ENCODE results near the gene AP5Z1. TPM values are rescaled to one million over a fixed set of nuclear protein-coding genes. Genes with fewer than 3 reads are reported as not detected.

Gene AP5Z1
- total RNA-seq, 4 donors from 2014 or later, result 13.0 to 33.9 (median 26.8) TPM

GRCh38 chr7:4819560-4820404 lies 44.4 kb downstream of the AP5Z1 start:
- H3K9me3 ChIP-seq, result no peaks in the 10 kb centered on the region
- H3K27ac ChIP-seq, result peak overlapping the region in 3 of 4 donors; percentile 4 to 38 (median 11)
- peaks cover 0 to 29% of the 10 kb centered on the region in 2 donors for H3K36me3 ChIP-seq
- peaks cover 0 to 13% (median 6%) of the 10 kb centered on the region in 3 donors for H3K4me1 ChIP-seq
- no peak overlapping the region for H3K4me3 ChIP-seq
- WGBS, 2 donors (ENCODE audit: low coverage in 1 of 2), result 93% methylated on average over 3 of the region's 39 CpGs; no CpG with 5 or more reads in 1 of the 2 donors
- no peak for ATAC-seq
- H3K27me3 ChIP-seq, result peaks cover 28% of the 10 kb centered on the region
- no peak for TF ChIP-seq CTCF (IDR thresholded peaks at IDR 0.05)

DNA sequence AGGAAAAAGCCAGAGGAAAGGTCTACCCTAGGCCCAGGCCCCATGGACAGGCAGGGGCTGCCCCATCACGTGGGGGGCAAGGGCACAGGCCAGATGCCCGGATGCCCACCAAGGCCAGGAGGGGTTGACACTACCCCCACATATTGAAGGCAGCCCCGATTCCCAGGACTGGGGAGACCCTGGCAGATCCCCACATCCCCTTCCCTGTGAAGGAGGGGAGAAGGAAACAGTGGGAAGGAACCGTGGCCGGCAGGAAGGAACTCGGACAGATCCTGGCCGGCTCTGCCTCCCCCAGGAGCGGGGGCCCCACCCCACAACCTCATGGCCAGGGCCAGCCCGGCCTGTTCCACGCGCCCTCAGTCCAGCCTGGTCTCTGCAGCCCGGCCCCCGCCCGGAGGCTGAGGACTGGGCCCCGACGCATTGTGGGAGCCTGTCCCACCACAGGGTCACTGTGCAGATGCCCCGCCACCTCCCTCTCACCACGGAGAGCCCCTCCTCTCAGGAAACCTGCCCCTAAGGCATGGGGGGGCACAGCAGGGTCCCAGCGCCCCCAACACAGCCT lies 45.1 kb downstream of the AP5Z1 start:
- TF ChIP-seq CTCF (IDR thresholded peaks at IDR 0.05) (no peak), POLR2AphosphoS5 (IDR thresholded peaks at IDR 0.05) (no peak), POLR2A (IDR thresholded peaks at IDR 0.05) (no peak), EP300 (IDR thresholded peaks at IDR 0.05) (no peak)
- H3K36me3 ChIP-seq, result peaks cover 0 to 22% of the 10 kb centered on the region in 2 donors
- peaks cover 0 to 13% (median 6%) of the 10 kb centered on the region in 3 donors for H3K4me1 ChIP-seq
- H3K4me3 ChIP-seq, result no peak overlapping the region
- peak overlapping the region in 2 of 4 donors; percentile 4 to 38 for H3K27ac ChIP-seq
- H3K27me3 ChIP-seq, result peaks cover 21% of the 10 kb centered on the region
- ATAC-seq, result peak; percentile 10
- WGBS, 2 donors (ENCODE audit: low coverage in 1 of 2), result 58% methylated on average over 4 of the region's 19 CpGs; no CpG with 5 or more reads in 1 of the 2 donors
- no peaks in the 10 kb centered on the region for H3K9me3 ChIP-seq

GRCh38 chr7:4820967-4821471 lies 45.6 kb downstream of the AP5Z1 start:
- TF ChIP-seq POLR2AphosphoS5 (IDR thresholded peaks at IDR 0.05) (no peak), POLR2A (IDR thresholded peaks at IDR 0.05) (no peak), EP300 (IDR thresholded peaks at IDR 0.05) (no peak), CTCF (IDR thresholded peaks at IDR 0.05) (no peak)
- Histone ChIP-seq H3K27ac (peak overlapping the region in 2 of 4 donors; percentile 4 to 38), H3K27me3 (peaks cover 20% of the 10 kb centered on the region), H3K36me3 (peaks cover 0 to 17% of the 10 kb centered on the region in 2 donors), H3K9me3 (no peaks in the 10 kb centered on the region), H3K4me1 (peaks cover 0 to 13% (median 6%) of the 10 kb centered on the region in 3 donors), H3K4me3 (no peak overlapping the region)
- WGBS, 2 donors (ENCODE audit: low coverage in 1 of 2), result 88% methylated on average over 3 to 7 of the region's 20 CpGs
- ATAC-seq, result peak; percentile 5

- Histone ChIP-seq H3K4me3 (no peak overlapping the region), H3K36me3 (peaks cover 0 to 4% of the 10 kb centered on the region in 2 donors), H3K27me3 (peaks cover 19% of the 10 kb centered on the region), H3K27ac (no peak overlapping the region), H3K4me1 (peaks cover 0 to 13% (median 6%) of the 10 kb centered on the region in 3 donors), H3K9me3 (no peaks in the 10 kb centered on the region)
- 83 to 94% methylated on average over 2 to 4 of the region's 9 CpGs for WGBS, 2 donors (ENCODE audit: low coverage in 1 of 2)
- no peak for TF ChIP-seq POLR2AphosphoS5 (IDR thresholded peaks at IDR 0.05)
- ATAC-seq, result no peak
These were observed 47.3 kb downstream of the AP5Z1 start for GRCh38 chr7:4822677-4823076.

GRCh38 chr7:4823441-4824119 lies 48.2 kb downstream of the AP5Z1 start:
- no CpG with 5 or more reads among the region's 14 CpGs for WGBS, 2 donors (ENCODE audit: low coverage in 1 of 2)
- no peak overlapping the region for H3K4me3 ChIP-seq
- peaks cover 0 to 4% of the 10 kb centered on the region in 2 donors for H3K36me3 ChIP-seq
- TF ChIP-seq EP300 (IDR thresholded peaks at IDR 0.05), result no peak
- TF ChIP-seq POLR2AphosphoS5 (IDR thresholded peaks at IDR 0.05), result no peak
- TF ChIP-seq POLR2A (IDR thresholded peaks at IDR 0.05), result no peak
- no peak for TF ChIP-seq CTCF (IDR thresholded peaks at IDR 0.05)
- peaks cover 0 to 13% (median 6%) of the 10 kb centered on the region in 3 donors for H3K4me1 ChIP-seq
- no peaks in the 10 kb centered on the region for H3K9me3 ChIP-seq
- H3K27ac ChIP-seq, result no peak overlapping the region
- peaks cover 10% of the 10 kb centered on the region for H3K27me3 ChIP-seq
- no peak for ATAC-seq

Measured in gastroesophageal sphincter (tissue), 4 donors.